T-cell (primary cell): Measurements from ENCODE around the gene HEPACAM. TPM values are rescaled to one million over a fixed set of nuclear protein-coding genes. Genes with fewer than 3 reads are reported as not detected.

Experiments
- ATAC-seq, 4 experiments: fragments of 200-7000 bp in 3 of 4; fragments of 150-1000 bp in 1 of 4; cut with Tn5 transposase; replicated peaks in 1 of 4; 1 replicate in 3 of 4; 2 replicates in 1 of 4; pipeline ENCODE4 v1.10.0; 2021; ENCODE audit warnings: moderate library complexity in 3 of 4, mild to moderate bottlenecking in 2 of 4, moderate number of reproducible peaks in 1 of 4
- CTCF ChIA-PET, 2 donors: fragments of 300-600 bp; sonication (Branson Sonifier 250); formaldehyde crosslinking; loops; one replicate each; lab custom pipeline; 2022; ENCODE audit warnings: antibody characterized with exemption in 2 of 2; lab: Charles Lee
- POLR2A ChIA-PET, 2 donors: fragments of 300-600 bp; sonication (Branson Sonifier 250); formaldehyde crosslinking; loops; one replicate each; lab custom pipeline; 2022; ENCODE audit warnings: antibody characterized with exemption in 2 of 2; lab: Charles Lee
- DNase-seq, 35 experiments: peaks; one replicate each; pipeline versions ENCODE4 v3.0.0 to v3.0.0-alpha.2; 2013 to 2023
- H3K27ac ChIP-seq: one replicate; pipeline ENCODE4 v1.5.1; 2013; ENCODE audit warnings: low read length
- H3K27me3 ChIP-seq, 2 experiments: replicated peaks in 1 of 2; 1 replicate in 1 of 2; 2 replicates in 1 of 2; pipeline versions ENCODE4 v1.6.1 to v1.7.0; 2013; ENCODE audit warnings: low read length in 1 of 2, mixed read lengths in 1 of 2; ENCODE audit not compliant: control insufficient read depth in 2 of 2, insufficient read depth in 2 of 2; ENCODE audit errors: extremely low read depth in 1 of 2
- H3K36me3 ChIP-seq, 2 donors: 1 replicate in 1 of 2; 2 replicates in 1 of 2; pipeline versions ENCODE4 v1.6.1 to v1.7.0; 2013; ENCODE audit warnings: low read length in 1 of 2; ENCODE audit not compliant: control insufficient read depth in 2 of 2, insufficient read depth in 1 of 2; ENCODE audit errors: extremely low read depth in 1 of 2
- H3K4me1 ChIP-seq, 2 experiments: 1 replicate in 1 of 2; 2 replicates in 1 of 2; pipeline versions ENCODE4 v1.6.1 to v1.7.0; 2013; ENCODE audit warnings: low read length in 2 of 2, mixed read lengths in 1 of 2; ENCODE audit not compliant: insufficient read depth in 2 of 2, control insufficient read depth in 1 of 2; ENCODE audit errors: extremely low read depth in 1 of 2
- H3K4me3 ChIP-seq, 2 donors: 1 replicate in 1 of 2; 2 replicates in 1 of 2; pipeline versions ENCODE4 v1.5.1 to v1.7.0; 2013; ENCODE audit warnings: mild to moderate bottlenecking in 2 of 2, low read length in 1 of 2, moderate library complexity in 1 of 2; ENCODE audit not compliant: control insufficient read depth in 1 of 2; ENCODE audit errors: extremely low read depth in 1 of 2
- H3K9me3 ChIP-seq: 2 replicates; pipeline ENCODE4 v1.7.0; 2013
- H3K27ac Mint-ChIP-seq, 2 donors: one replicate each; pipeline ENCODE4 v1.8.0; 2020 to 2021; ENCODE audit warnings: mild to moderate bottlenecking in 2 of 2, mixed read lengths in 2 of 2
- H3K27me3 Mint-ChIP-seq, 2 donors: one replicate each; pipeline ENCODE4 v1.8.0; 2021 to 2022; ENCODE audit warnings: mixed read lengths in 2 of 2
- H3K36me3 Mint-ChIP-seq: one replicate; pipeline ENCODE4 v1.8.0; 2021; ENCODE audit warnings: mixed read lengths
- H3K4me1 Mint-ChIP-seq, 3 donors: one replicate each; pipeline ENCODE4 v1.8.0; 2020 to 2022; ENCODE audit warnings: mixed read lengths in 3 of 3, mild to moderate bottlenecking in 1 of 3
- H3K4me3 Mint-ChIP-seq, 3 donors: one replicate each; pipeline ENCODE4 v1.8.0; 2020 to 2022; ENCODE audit warnings: mild to moderate bottlenecking in 3 of 3, mixed read lengths in 3 of 3, moderate library complexity in 3 of 3
- H3K9me3 Mint-ChIP-seq, 3 donors: one replicate each; pipeline ENCODE4 v1.8.0; 2020 to 2022; ENCODE audit warnings: mixed read lengths in 3 of 3
- WGBS: methylation state at CpG from one replicate; pipeline ENCODE4 v1.1.5; 2013; ENCODE audit warnings: missing lambda C conversion rate; ENCODE audit not compliant: insufficient coverage; 5-methylcytosine and 5-hydroxymethylcytosine counted together
- total RNA-seq, 35 experiments: library from RNA in 6 of 35; stranded (reverse) in 6 of 35; fragments of 120-200 nt in 1 of 35; gene quantifications; one replicate each; pipeline versions ENCODE4 v1.2.1 to v1.2.4 and lab custom pipeline; 2013 to 2026

Gene HEPACAM
- total RNA-seq, 5 donors from 2014 or later (not counting 1 experiment from before 2014, with no cell fraction given) = not detected

GRCh38 chr11:124955035-124955434 is 19.2 kb upstream of the HEPACAM start:
- ATAC-seq (no peak), DNase-seq (no peak)
- Histone ChIP-seq H3K36me3 (no peaks in the 10 kb centered on the region), H3K4me1 (peaks cover 20 to 32% of the 10 kb centered on the region in 2 experiments), H3K27me3 (no peaks in the 10 kb centered on the region), H3K4me3 (no peak overlapping the region), H3K9me3 (no peaks in the 10 kb centered on the region), H3K27ac (no peak overlapping the region)
- Mint-ChIP-seq H3K36me3 (no peaks in the 10 kb centered on the region), H3K4me1 (peaks cover 0 to 1% (median 0%) of the 10 kb centered on the region in 3 donors), H3K9me3 (no peaks in the 10 kb centered on the region), H3K4me3 (no peak overlapping the region), H3K27me3 (no peaks in the 10 kb centered on the region), H3K27ac (no peak overlapping the region)
- CTCF ChIA-PET = interaction anchor here (1.0 to 3.1 kb wide), 4 partner anchors 79 to 455 kb away, joined by 3 to 21 read pairs (median 4); no protein-coding TSS in a partner anchor
- POLR2A ChIA-PET = no interaction called here

- Mint-ChIP-seq H3K4me1 (peaks cover 0 to 1% (median 0%) of the 10 kb centered on the region in 3 donors), H3K4me3 (no peak overlapping the region), H3K9me3 (no peaks in the 10 kb centered on the region), H3K36me3 (no peaks in the 10 kb centered on the region), H3K27me3 (no peaks in the 10 kb centered on the region), H3K27ac (no peak overlapping the region)
- peak overlapping the region in 1 of 2 donors; percentile 82 for H3K4me3 ChIP-seq
- peak overlapping the region; percentile 88 for H3K27ac ChIP-seq
- peaks cover 20 to 36% of the 10 kb centered on the region in 2 experiments for H3K4me1 ChIP-seq
- ATAC-seq = no peak
- POLR2A ChIA-PET = interaction anchor here (0.7 to 1.7 kb wide), 2 partner anchors 78 to 157 kb away, joined by 4 to 9 read pairs; partner anchors contain the start of gene TMEM218 (in 1 of the 2)
- H3K27me3 ChIP-seq = no peaks in the 10 kb centered on the region
- no CpG with 5 or more reads among the region's 6 CpGs for WGBS
- no peaks in the 10 kb centered on the region for H3K36me3 ChIP-seq
- peak in 1 of 35 experiments; percentile 9 for DNase-seq
- H3K9me3 ChIP-seq = no peaks in the 10 kb centered on the region
- CTCF ChIA-PET = interaction anchor here (0.6 to 3.1 kb wide), 6 partner anchors 78 to 456 kb away, joined by 3 to 21 read pairs (median 4); no protein-coding TSS in a partner anchor
These were observed 18.7 kb upstream of the HEPACAM start for GRCh38 chr11:124954590-124954955.

- Mint-ChIP-seq H3K27ac (no peak within 1 kb of the TSS), H3K36me3 (peaks cover 2% of the 10 kb centered on the region), H3K27me3 (no peaks in the 10 kb centered on the region), H3K9me3 (peaks cover 0 to 2% (median 0%) of the 10 kb centered on the region in 3 donors), H3K4me3 (no peak within 1 kb of the TSS), H3K4me1 (peaks cover 0 to 1% (median under 1%) of the 10 kb centered on the region in 3 donors)
- Histone ChIP-seq H3K27ac (peak within 1 kb of the TSS; percentile 88), H3K36me3 (no peaks in the 10 kb centered on the region), H3K27me3 (no peaks in the 10 kb centered on the region), H3K9me3 (no peaks in the 10 kb centered on the region), H3K4me3 (peak within 1 kb of the TSS; percentile 82 to 90), H3K4me1 (peaks cover 24 to 40% of the 10 kb centered on the region in 2 experiments)
- under 1% methylated on average over 47 of the region's 54 CpGs for WGBS
- peak; percentile 89 to 97 (median 93) for DNase-seq
- ChIA-PET POLR2A (interaction anchor here (0.6 to 1.7 kb wide), 9 partner anchors 33 to 1261 kb away, joined by 3 to 9 read pairs (median 4); partner anchors contain the start of gene TMEM218 (in 2 of the 2)), CTCF (interaction anchor here (0.5 to 3.1 kb wide), 11 partner anchors 78 to 934 kb away, joined by 3 to 21 read pairs (median 4); partner anchors contain the start of genes HYLS1 (in 1 of the 2) and TMEM218 (in 1 of the 2))
- ATAC-seq = peak; percentile 95 to 98 (median 97)
These were observed 18.1 kb upstream of the HEPACAM start, which contains the start of gene CCDC15 for GRCh38 chr11:124953753-124954589. Gene CCDC15, plus strand, starts transcription at chr11:124954202. Its CDS starts 531 bp downstream, at chr11:124954733.

- Mint-ChIP-seq H3K4me1 (peaks cover 5 to 11% (median 10%) of the 10 kb centered on the region in 3 donors), H3K27ac (no peak overlapping the region), H3K4me3 (no peak overlapping the region), H3K36me3 (peaks cover 6% of the 10 kb centered on the region), H3K27me3 (no peaks in the 10 kb centered on the region), H3K9me3 (peaks cover 7 to 13% (median 10%) of the 10 kb centered on the region in 3 donors)
- DNase-seq = no peak
- no peaks in the 10 kb centered on the region for H3K27me3 ChIP-seq
- H3K4me3 ChIP-seq = no peak overlapping the region
- ATAC-seq = no peak
- H3K4me1 ChIP-seq = peaks cover 24 to 40% of the 10 kb centered on the region in 2 experiments
- CTCF ChIA-PET = interaction anchor here in 1 of 2 donors (1.2 kb wide), 1 partner anchor 75 kb away, joined by 8 read pairs; no protein-coding TSS in a partner anchor
- no peaks in the 10 kb centered on the region for H3K9me3 ChIP-seq
- H3K27ac ChIP-seq = peak overlapping the region; percentile 68
- no CpG with 5 or more reads among the region's 3 CpGs for WGBS
- POLR2A ChIA-PET = no interaction called here
- no peaks in the 10 kb centered on the region for H3K36me3 ChIP-seq
These were observed 15.5 kb upstream of the HEPACAM start for GRCh38 chr11:124951341-124951740.

GRCh38 chr11:124950601-124951330 is 14.9 kb upstream of the HEPACAM start:
- H3K36me3 Mint-ChIP-seq = peaks cover 6% of the 10 kb centered on the region
- peaks cover 5 to 11% (median 10%) of the 10 kb centered on the region in 3 donors for H3K4me1 Mint-ChIP-seq
- ATAC-seq = peak; percentile 21 to 60 (median 46)
- ChIA-PET CTCF (interaction anchor here in 1 of 2 donors (1.2 kb wide), 1 partner anchor 74 kb away, joined by 8 read pairs; no protein-coding TSS in a partner anchor), POLR2A (interaction anchor here in 1 of 2 donors (0.7 kb wide), 1 partner anchor 1105 kb away, joined by 4 read pairs; no protein-coding TSS in a partner anchor)
- H3K27me3 Mint-ChIP-seq = no peaks in the 10 kb centered on the region
- Histone ChIP-seq H3K36me3 (no peaks in the 10 kb centered on the region), H3K4me1 (peaks cover 24 to 40% of the 10 kb centered on the region in 2 experiments), H3K27me3 (no peaks in the 10 kb centered on the region), H3K9me3 (no peaks in the 10 kb centered on the region), H3K27ac (peak overlapping the region; percentile 68), H3K4me3 (no peak overlapping the region)
- H3K4me3 Mint-ChIP-seq = no peak overlapping the region
- no peak overlapping the region for H3K27ac Mint-ChIP-seq
- H3K9me3 Mint-ChIP-seq = peaks cover 7 to 13% (median 10%) of the 10 kb centered on the region in 3 donors
- peak in 17 of 35 experiments; percentile 2 to 52 (median 16) for DNase-seq
